Measurements from ENCODE around the gene LYPLA2. TPM values are rescaled to one million over a fixed set of nuclear protein-coding genes. Genes with fewer than 3 reads are reported as not detected.

The LYPLA2 gene
- total and polyA plus RNA-seq, 4 donors: 26.3 to 71.1 (median 43.2) TPM

DNA sequence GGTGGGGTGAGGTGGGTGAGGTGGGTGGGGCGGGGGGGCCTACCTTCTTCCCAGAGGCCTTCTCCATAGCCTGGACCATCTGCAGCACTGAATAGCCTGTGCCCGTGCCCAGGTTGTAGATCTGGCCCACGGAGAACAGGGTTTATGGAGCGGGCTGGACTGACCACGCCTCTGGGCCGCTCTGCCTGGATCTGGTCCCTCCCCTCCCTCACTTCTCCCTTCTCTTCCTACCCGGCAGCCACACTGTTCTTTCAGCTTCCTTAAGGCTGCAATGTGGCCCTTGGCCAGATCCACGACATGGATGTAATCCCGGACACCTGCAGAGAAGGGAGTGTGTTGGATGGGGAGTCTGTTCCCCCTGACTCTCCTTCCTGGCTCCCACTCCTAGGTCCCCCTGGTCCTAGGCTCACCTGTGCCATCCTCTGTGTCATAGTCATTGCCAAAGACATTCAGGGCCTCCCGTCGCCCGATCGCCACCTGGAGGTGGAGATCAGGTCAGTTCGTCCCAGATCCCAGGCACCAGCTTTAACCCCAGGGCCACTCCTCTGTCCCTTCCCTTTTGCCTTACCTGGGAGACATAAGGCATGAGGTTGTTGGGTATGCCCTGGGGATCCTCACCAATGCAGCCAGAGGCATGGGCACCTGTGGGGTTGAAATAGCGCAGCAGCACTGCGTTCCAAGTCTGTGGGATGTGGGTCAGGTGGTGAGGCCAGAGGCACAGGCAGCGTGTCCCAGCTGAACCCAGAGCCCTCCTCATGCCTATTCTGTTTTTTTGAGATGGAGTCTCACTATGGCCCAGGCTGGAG, 5.7 kb downstream of the LYPLA2 start:
- no peaks in the 10 kb centered on the region for H3K9me3 ChIP-seq (ENCODE audit: control insufficient read depth in 4 of 4, low read length in 3 of 4)
- WGBS: 59% methylated on average over 17 of the region's 17 CpGs
- H3K4me3 ChIP-seq (ENCODE audit: low read depth in 1 of 3, low read length in 3 of 3): no peak overlapping the region
- H3K27me3 ChIP-seq (ENCODE audit: control insufficient read depth in 4 of 4, insufficient read depth in 4 of 4, low read length in 3 of 4): no peaks in the 10 kb centered on the region
- H3K4me1 ChIP-seq (ENCODE audit: control insufficient read depth in 4 of 4, insufficient read depth in 4 of 4, low read length in 3 of 4): peaks cover 25 to 55% (median 46%) of the 10 kb centered on the region in 4 donors
- TF ChIP-seq, protein P1, sequence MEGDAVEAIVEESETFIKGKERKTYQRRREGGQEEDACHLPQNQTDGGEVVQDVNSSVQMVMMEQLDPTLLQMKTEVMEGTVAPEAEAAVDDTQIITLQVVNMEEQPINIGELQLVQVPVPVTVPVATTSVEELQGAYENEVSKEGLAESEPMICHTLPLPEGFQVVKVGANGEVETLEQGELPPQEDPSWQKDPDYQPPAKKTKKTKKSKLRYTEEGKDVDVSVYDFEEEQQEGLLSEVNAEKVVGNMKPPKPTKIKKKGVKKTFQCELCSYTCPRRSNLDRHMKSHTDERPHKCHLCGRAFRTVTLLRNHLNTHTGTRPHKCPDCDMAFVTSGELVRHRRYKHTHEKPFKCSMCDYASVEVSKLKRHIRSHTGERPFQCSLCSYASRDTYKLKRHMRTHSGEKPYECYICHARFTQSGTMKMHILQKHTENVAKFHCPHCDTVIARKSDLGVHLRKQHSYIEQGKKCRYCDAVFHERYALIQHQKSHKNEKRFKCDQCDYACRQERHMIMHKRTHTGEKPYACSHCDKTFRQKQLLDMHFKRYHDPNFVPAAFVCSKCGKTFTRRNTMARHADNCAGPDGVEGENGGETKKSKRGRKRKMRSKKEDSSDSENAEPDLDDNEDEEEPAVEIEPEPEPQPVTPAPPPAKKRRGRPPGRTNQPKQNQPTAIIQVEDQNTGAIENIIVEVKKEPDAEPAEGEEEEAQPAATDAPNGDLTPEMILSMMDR (IDR thresholded peaks at IDR 0.05; ENCODE audit: low read depth, low read length, missing input control): peak; percentile 17
- no peak for TF ChIP-seq SP1 (IDR thresholded peaks at IDR 0.05)
- no peak for TF ChIP-seq FOXA2 (IDR thresholded peaks at IDR 0.05)
- peak; percentile 55 to 59 for TF ChIP-seq RAD21 (IDR thresholded peaks at IDR 0.05)
- peaks cover 2 to 20% (median 9%) of the 10 kb centered on the region in 4 donors for H3K36me3 ChIP-seq (ENCODE audit: control insufficient read depth in 4 of 4, insufficient read depth in 3 of 4, low read depth in 1 of 4, low read length in 3 of 4)
- DNase-seq (ENCODE audit: low spot score): no peak
- H3K9ac ChIP-seq (ENCODE audit: low read depth in 1 of 2, low read length in 2 of 2): no peak overlapping the region
- H3K27ac ChIP-seq (ENCODE audit: low read depth in 1 of 2, low read length in 2 of 2): no peak overlapping the region

DNA sequence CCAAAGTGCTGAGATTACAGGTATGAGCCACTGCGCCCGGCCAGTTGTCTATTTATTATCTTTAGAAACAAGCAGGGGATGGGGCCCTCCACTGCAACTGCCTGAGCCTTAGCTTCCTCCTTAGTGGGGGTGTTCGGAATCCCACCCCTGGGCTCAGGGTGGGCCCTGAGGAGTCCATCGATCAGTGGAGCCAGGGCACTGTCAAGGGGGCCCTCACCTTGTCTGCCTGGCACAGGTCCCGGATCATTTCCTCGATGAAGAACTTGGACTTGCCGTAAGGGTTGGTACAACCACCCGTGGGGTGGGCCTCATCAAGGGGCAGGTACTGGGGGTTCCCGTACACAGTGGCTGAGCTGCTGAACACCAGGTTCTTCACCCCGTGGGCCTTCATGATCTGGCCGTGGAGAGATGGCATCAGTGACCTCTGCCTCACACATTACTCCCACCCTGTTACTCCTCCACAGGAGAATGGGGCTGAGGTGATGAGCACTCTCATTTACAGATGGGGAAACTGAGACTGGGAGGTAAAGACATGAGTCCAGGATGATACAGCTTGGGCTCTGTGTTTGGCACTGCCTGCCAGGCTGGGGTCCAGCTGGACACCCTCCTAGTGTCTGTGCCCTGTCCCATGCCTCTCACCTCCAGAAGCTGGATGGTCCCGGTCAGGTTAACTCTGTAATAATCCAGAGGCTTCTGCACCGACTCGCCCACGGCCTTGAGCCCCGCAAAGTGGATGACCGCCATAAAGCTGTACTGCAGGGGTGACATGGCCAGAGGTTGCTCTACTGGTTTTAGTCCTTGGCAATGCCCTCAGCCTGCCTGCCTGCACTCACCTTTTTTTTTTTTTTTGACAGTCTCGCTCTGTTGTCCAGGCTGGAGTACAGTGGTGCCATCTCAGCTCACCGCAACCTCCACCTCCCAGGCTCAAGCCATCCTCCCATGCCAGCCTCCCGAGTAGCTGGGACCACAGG, 6.8 kb downstream of the LYPLA2 start:
- no peak for DNase-seq (ENCODE audit: low spot score)
- peaks cover 2 to 20% (median 9%) of the 10 kb centered on the region in 4 donors for H3K36me3 ChIP-seq (ENCODE audit: control insufficient read depth in 4 of 4, insufficient read depth in 3 of 4, low read depth in 1 of 4, low read length in 3 of 4)
- H3K9ac ChIP-seq (ENCODE audit: low read depth in 1 of 2, low read length in 2 of 2): no peak overlapping the region
- H3K27ac ChIP-seq (ENCODE audit: low read depth in 1 of 2, low read length in 2 of 2): no peak overlapping the region
- H3K4me1 ChIP-seq (ENCODE audit: control insufficient read depth in 4 of 4, insufficient read depth in 4 of 4, low read length in 3 of 4): peaks cover 17 to 56% (median 47%) of the 10 kb centered on the region in 4 donors
- 82% methylated on average over 20 of the region's 20 CpGs for WGBS
- no peak overlapping the region for H3K4me3 ChIP-seq (ENCODE audit: low read depth in 1 of 3, low read length in 3 of 3)
- H3K9me3 ChIP-seq (ENCODE audit: control insufficient read depth in 4 of 4, low read length in 3 of 4): no peaks in the 10 kb centered on the region
- TF ChIP-seq HNF4G (IDR thresholded peaks at IDR 0.05) (no peak), GABPA (IDR thresholded peaks at IDR 0.05 in 1 of 2, conservative IDR thresholded peaks at IDR 0.05 in 1 of 2) (no peak), TAF1 (conservative IDR thresholded peaks at IDR 0.05) (no peak), NR2F2 (IDR thresholded peaks at IDR 0.05) (no peak), RAD21 (IDR thresholded peaks at IDR 0.05) (no peak), FOXA2 (IDR thresholded peaks at IDR 0.05) (no peak), SP1 (IDR thresholded peaks at IDR 0.05) (no peak), FOXA1 (IDR thresholded peaks at IDR 0.05) (no peak), JUND (IDR thresholded peaks at IDR 0.05) (no peak), EGR1 (IDR thresholded peaks at IDR 0.05; ENCODE audit: low read depth in 2 of 2) (no peak), REST (IDR thresholded peaks at IDR 0.05) (no peak), ATF3 (IDR thresholded peaks at IDR 0.05) (no peak), RXRA (IDR thresholded peaks at IDR 0.05) (no peak), YY1 (IDR thresholded peaks at IDR 0.05) (no peak), HNF4A (conservative IDR thresholded peaks at IDR 0.05) (no peak)
- TF ChIP-seq, protein P2, sequence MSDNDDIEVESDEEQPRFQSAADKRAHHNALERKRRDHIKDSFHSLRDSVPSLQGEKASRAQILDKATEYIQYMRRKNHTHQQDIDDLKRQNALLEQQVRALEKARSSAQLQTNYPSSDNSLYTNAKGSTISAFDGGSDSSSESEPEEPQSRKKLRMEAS (IDR thresholded peaks at IDR 0.05): no peak
- TF ChIP-seq, protein P1 (IDR thresholded peaks at IDR 0.05; ENCODE audit: low read depth, low read length, missing input control): no peak
- TF ChIP-seq, protein P3, sequence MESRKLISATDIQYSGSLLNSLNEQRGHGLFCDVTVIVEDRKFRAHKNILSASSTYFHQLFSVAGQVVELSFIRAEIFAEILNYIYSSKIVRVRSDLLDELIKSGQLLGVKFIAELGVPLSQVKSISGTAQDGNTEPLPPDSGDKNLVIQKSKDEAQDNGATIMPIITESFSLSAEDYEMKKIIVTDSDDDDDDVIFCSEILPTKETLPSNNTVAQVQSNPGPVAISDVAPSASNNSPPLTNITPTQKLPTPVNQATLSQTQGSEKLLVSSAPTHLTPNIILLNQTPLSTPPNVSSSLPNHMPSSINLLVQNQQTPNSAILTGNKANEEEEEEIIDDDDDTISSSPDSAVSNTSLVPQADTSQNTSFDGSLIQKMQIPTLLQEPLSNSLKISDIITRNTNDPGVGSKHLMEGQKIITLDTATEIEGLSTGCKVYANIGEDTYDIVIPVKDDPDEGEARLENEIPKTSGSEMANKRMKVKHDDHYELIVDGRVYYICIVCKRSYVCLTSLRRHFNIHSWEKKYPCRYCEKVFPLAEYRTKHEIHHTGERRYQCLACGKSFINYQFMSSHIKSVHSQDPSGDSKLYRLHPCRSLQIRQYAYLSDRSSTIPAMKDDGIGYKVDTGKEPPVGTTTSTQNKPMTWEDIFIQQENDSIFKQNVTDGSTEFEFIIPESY (IDR thresholded peaks at IDR 0.05): no peak
- H3K27me3 ChIP-seq (ENCODE audit: control insufficient read depth in 4 of 4, insufficient read depth in 4 of 4, low read length in 3 of 4): no peaks in the 10 kb centered on the region

Measured in liver (tissue), 9 donors.